ENCODE results near the gene TP53I3.

DNA sequence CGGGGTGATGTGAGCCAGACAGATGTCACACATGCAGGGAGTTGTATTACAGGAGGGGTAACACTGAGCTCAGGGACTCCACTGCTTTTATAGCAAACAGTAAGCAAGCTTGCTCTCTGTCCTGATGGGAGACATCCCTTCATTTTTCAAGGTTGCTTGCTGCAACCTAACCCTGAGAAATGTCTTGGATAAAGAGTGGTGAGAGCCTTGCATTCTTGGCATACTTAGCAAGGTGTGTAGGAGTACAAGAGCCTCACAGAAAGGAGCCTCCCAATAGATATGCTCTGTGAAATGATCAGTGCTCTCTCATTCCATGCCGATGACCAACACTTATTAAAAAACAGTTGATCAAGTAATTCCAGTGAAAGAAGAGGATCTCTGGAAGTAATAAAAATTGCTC lies 30.4 kb upstream of the TP53I3 start:
- TF ChIP-seq, protein P1, sequence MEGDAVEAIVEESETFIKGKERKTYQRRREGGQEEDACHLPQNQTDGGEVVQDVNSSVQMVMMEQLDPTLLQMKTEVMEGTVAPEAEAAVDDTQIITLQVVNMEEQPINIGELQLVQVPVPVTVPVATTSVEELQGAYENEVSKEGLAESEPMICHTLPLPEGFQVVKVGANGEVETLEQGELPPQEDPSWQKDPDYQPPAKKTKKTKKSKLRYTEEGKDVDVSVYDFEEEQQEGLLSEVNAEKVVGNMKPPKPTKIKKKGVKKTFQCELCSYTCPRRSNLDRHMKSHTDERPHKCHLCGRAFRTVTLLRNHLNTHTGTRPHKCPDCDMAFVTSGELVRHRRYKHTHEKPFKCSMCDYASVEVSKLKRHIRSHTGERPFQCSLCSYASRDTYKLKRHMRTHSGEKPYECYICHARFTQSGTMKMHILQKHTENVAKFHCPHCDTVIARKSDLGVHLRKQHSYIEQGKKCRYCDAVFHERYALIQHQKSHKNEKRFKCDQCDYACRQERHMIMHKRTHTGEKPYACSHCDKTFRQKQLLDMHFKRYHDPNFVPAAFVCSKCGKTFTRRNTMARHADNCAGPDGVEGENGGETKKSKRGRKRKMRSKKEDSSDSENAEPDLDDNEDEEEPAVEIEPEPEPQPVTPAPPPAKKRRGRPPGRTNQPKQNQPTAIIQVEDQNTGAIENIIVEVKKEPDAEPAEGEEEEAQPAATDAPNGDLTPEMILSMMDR (conservative IDR thresholded peaks at IDR 0.05 in 1 of 2, IDR thresholded peaks at IDR 0.05 in 1 of 2; ENCODE audit: extremely low read depth in 1 of 2, insufficient read depth in 1 of 2, low read depth in 1 of 2, low read length in 2 of 2), result no peak
- TF ChIP-seq EZH2 (IDR thresholded peaks at IDR 0.05; ENCODE audit: borderline replicate concordance, low read length), result no peak
